ENCODE results near the gene FBXL19. TPM values are rescaled to one million over a fixed set of nuclear protein-coding genes. Genes with fewer than 3 reads are reported as not detected.
A peak's percentile ranks its signal among the peaks of the same experiment; 100 is the strongest.

The FBXL19 gene
- total and polyA plus RNA-seq, 9 of the 15 experiments (the other 6 are each of a cell fraction or from before 2014, with no cell fraction given), result 0.13 to 48.0 (median 13.5) TPM; not detected in 1

DNA sequence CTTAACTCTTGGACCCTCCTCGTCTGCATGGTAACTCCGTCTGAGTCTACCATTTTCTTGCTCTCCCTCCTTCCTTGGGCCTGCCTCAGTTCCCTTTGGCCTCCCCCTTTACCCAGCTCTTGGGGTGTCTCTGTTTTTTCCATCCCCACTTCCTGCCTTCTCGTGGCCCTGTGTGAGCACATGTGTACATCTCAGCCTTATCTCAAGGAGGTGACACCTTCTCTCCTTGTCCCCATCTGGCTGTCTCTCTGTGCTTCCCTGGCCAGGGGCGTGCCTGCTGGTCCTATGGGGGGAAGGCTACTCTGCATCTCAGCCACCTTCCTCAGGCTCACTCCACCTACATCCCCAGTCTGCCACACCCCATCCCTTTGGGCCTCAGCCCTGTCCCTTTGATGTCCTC is 20.4 kb upstream of the FBXL19 start (continued):
- TF ChIP-seq, protein P1, sequence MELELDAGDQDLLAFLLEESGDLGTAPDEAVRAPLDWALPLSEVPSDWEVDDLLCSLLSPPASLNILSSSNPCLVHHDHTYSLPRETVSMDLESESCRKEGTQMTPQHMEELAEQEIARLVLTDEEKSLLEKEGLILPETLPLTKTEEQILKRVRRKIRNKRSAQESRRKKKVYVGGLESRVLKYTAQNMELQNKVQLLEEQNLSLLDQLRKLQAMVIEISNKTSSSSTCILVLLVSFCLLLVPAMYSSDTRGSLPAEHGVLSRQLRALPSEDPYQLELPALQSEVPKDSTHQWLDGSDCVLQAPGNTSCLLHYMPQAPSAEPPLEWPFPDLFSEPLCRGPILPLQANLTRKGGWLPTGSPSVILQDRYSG (tag; conservative IDR thresholded peaks at IDR 0.05; ENCODE audit: low read depth), result no peak
- TF ChIP-seq MIER1 (IDR thresholded peaks at IDR 0.05; ENCODE audit: low read depth) (no peak), RAD51 (IDR thresholded peaks at IDR 0.05; ENCODE audit: borderline replicate concordance, low read depth) (no peak), SMARCA5 (IDR thresholded peaks at IDR 0.05) (peak; percentile 39; the same call in 1 of the 2 replicates), ZKSCAN1 (IDR thresholded peaks at IDR 0.05; ENCODE audit: low read depth, low read length) (no peak), CBX8 (IDR thresholded peaks at IDR 0.05; ENCODE audit: borderline replicate concordance, extremely low read depth, low read depth, low read length, poor library complexity, severe bottlenecking) (no peak), SAFB2 (IDR thresholded peaks at IDR 0.05; ENCODE audit: borderline replicate concordance, low read depth, low read length, severe bottlenecking) (no peak), ETS2 (tag; IDR thresholded peaks at IDR 0.05; ENCODE audit: borderline replicate concordance, poor library complexity, severe bottlenecking) (no peak), RBM15 (IDR thresholded peaks at IDR 0.05; ENCODE audit: insufficient read depth, low read length) (no peak), MYC (IDR thresholded peaks at IDR 0.05; ENCODE audit: low read depth, low read length) (peak; percentile 74), MYC (CRISPR knock-in tag; IDR thresholded peaks at IDR 0.05; ENCODE audit: borderline replicate concordance, low read depth) (no peak; the same call in 1 of the 2 replicates), ZEB2 (IDR thresholded peaks at IDR 0.05) (0 out of 2 replicates have a peak, but pooled peaks have one; percentile 46), TCF3 (CRISPR knock-in tag; IDR thresholded peaks at IDR 0.05) (no peak), ZNF764 (CRISPR knock-in tag; IDR thresholded peaks at IDR 0.05; ENCODE audit: low read depth) (no peak), ZNF830 (CRISPR knock-in tag; IDR thresholded peaks at IDR 0.05) (no peak), KLF6 (CRISPR knock-in tag; IDR thresholded peaks at IDR 0.05; ENCODE audit: borderline replicate concordance) (no peak), ZNF695 (CRISPR knock-in tag; IDR thresholded peaks at IDR 0.05) (no peak), BRF1 (IDR thresholded peaks at IDR 0.05; ENCODE audit: borderline replicate concordance, extremely low read depth, insufficient read length) (no peak), SMARCC2 (IDR thresholded peaks at IDR 0.05; ENCODE audit: low read depth) (no peak), RNF2 (IDR thresholded peaks at IDR 0.05) (no peak), MED1 (CRISPR knock-in tag; IDR thresholded peaks at IDR 0.05; ENCODE audit: borderline replicate concordance) (no peak), ZNF165 (CRISPR knock-in tag; IDR thresholded peaks at IDR 0.05; ENCODE audit: borderline replicate concordance) (no peak), ZNF140 (CRISPR knock-in tag; IDR thresholded peaks at IDR 0.05) (no peak), ARNT (IDR thresholded peaks at IDR 0.05) (no peak)
- TF ChIP-seq, protein P2, sequence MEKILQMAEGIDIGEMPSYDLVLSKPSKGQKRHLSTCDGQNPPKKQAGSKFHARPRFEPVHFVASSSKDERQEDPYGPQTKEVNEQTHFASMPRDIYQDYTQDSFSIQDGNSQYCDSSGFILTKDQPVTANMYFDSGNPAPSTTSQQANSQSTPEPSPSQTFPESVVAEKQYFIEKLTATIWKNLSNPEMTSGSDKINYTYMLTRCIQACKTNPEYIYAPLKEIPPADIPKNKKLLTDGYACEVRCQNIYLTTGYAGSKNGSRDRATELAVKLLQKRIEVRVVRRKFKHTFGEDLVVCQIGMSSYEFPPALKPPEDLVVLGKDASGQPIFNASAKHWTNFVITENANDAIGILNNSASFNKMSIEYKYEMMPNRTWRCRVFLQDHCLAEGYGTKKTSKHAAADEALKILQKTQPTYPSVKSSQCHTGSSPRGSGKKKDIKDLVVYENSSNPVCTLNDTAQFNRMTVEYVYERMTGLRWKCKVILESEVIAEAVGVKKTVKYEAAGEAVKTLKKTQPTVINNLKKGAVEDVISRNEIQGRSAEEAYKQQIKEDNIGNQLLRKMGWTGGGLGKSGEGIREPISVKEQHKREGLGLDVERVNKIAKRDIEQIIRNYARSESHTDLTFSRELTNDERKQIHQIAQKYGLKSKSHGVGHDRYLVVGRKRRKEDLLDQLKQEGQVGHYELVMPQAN (IDR thresholded peaks at IDR 0.05; ENCODE audit: borderline replicate concordance), result peak; percentile 47; the same call in 1 of the 2 replicates

Measured in K562 (cell line).